Mesodermal cell (in vitro differentiated cells): ENCODE results near the gene PNPLA7.
"Not testable (repeated sequence)": the region's sequence is repeated elsewhere in the genome, so short reads cannot be mapped to it uniquely, and the experiment has no call there.

Source experiments
- H3K27ac ChIP-seq: 2 replicates; pipeline ENCODE4 v1.7.0; 2013; ENCODE audit warnings: mild to moderate bottlenecking, low read depth, low read length, moderate library complexity; ENCODE audit not compliant: severe bottlenecking
- H3K36me3 ChIP-seq: 2 replicates; pipeline ENCODE4 v1.7.1; 2013; ENCODE audit warnings: mild to moderate bottlenecking, low read length, moderate library complexity; ENCODE audit not compliant: control insufficient read depth, insufficient read depth
- H3K4me1 ChIP-seq: one replicate; pipeline ENCODE4 v1.7.1; 2013; ENCODE audit warnings: mild to moderate bottlenecking, low read length; ENCODE audit not compliant: insufficient read depth, control insufficient read depth, poor library complexity, severe bottlenecking
- H3K4me3 ChIP-seq: 2 replicates; pipeline ENCODE4 v1.7.0; 2013; ENCODE audit warnings: low read length, control low read depth, mild to moderate bottlenecking; ENCODE audit not compliant: insufficient read depth, poor library complexity, severe bottlenecking; ENCODE audit errors: extremely low read depth
- H3K9me3 ChIP-seq: 2 replicates; pipeline ENCODE4 v1.7.1; 2013; ENCODE audit warnings: mild to moderate bottlenecking, low read length, moderate library complexity; ENCODE audit not compliant: control insufficient read depth
- whole genome bisulfite sequencing, 2 experiments: methylation state at CpG; one replicate each; pipeline ENCODE4 v1.1.5; 2013; ENCODE audit warnings: missing lambda C conversion rate in 2 of 2; ENCODE audit not compliant: insufficient coverage in 2 of 2; 5-methylcytosine and 5-hydroxymethylcytosine counted together

The PNPLA7 gene

DNA sequence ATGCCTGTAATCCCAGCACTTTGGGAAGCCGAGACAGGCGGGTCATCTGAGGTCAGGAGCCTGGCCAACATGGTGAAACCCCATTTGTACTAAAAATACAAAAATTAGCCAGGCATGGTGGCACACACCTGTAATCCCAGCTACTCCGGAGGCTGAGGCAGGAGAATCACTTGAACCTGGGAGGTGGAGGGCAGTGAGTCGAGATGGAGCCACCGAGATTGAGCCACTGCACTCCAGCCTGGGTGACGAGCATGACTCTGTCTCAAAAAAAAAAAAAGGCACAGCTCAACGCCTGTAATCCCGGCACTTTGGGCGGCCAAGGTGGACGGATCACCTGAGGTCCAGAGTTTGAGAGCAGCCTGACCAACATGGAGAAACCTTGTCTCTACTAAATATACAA lies 3.5 kb upstream of the PNPLA7 start:
- H3K9me3 ChIP-seq, H3K4me3 ChIP-seq, H3K27ac ChIP-seq, H3K4me1 ChIP-seq: not testable (repeated sequence)
- WGBS, 2 experiments, result 91 to 93% methylated on average over 6 to 9 of the region's 10 CpGs
- H3K36me3 ChIP-seq, result peaks cover 55% of the 10 kb centered on the region

DNA sequence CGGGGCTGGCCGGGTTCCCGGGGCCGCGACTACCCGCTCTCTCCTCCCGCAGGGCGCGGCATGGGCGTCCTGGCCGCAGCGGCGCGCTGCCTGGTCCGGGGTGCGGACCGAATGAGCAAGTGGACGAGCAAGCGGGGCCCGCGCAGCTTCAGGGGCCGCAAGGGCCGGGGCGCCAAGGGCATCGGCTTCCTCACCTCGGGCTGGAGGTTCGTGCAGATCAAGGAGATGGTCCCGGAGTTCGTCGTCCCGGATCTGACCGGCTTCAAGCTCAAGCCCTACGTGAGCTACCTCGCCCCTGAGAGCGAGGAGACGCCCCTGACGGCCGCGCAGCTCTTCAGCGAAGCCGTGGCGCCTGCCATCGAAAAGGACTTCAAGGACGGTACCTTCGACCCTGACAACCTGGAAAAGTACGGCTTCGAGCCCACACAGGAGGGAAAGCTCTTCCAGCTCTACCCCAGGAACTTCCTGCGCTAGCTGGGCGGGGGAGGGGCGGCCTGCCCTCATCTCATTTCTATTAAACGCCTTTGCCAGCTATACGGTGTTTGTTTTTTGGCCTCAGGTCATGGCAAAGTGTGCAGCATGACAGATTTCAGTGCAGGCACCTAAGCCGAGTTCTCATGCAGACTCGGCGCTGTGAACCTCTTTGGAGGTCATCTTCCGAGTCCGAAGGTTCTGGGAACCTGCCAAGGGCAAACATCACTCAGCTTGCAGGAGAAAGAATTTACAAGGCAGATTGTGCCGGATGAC lies 2.0 kb upstream of the PNPLA7 start:
- H3K4me3 ChIP-seq, result peak overlapping the region; percentile 68
- peaks cover 42% of the 10 kb centered on the region for H3K36me3 ChIP-seq
- H3K4me1 ChIP-seq, result peaks cover 4% of the 10 kb centered on the region
- peak overlapping the region; percentile 49 for H3K27ac ChIP-seq
- no peaks in the 10 kb centered on the region for H3K9me3 ChIP-seq
- 16% methylated on average over 45 to 48 of the region's 58 CpGs for WGBS, 2 experiments

- H3K4me3 ChIP-seq, result peak within 1 kb of the TSS; percentile 68
- H3K4me1 ChIP-seq, result peaks cover 4% of the 10 kb centered on the region
- H3K9me3 ChIP-seq, result no peaks in the 10 kb centered on the region
- H3K36me3 ChIP-seq, result peaks cover 34% of the 10 kb centered on the region
- WGBS, 2 experiments, result 0% methylated on average over 54 to 72 of the region's 106 CpGs
- peak within 1 kb of the TSS; percentile 59 for H3K27ac ChIP-seq
These were observed 1.2 kb upstream of the PNPLA7 start, which contains the start of gene MRPL41 for GRCh38 chr9:137551264-137552021. Gene MRPL41, plus strand, starts transcription at chr9:137551879. Its CDS starts 203 bp downstream, at chr9:137552082.

DNA sequence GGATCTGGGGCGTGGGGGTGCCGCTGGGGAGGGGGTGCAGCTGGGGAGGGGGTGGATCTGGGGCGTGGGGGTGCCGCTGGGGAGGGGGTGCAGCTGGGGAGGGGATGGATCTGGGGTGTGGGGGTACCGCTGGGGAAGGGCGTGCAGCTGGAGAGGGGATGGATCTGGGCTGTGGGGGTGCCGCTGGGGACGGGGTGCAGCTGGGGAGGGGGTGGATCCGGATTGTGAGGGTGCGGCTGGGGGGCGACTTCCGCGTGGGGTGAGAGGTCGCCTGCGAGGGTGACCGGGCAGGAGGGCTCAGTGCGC lies 709 bp upstream of the PNPLA7 start:
- not testable (repeated sequence) for H3K4me1 ChIP-seq, H3K9me3 ChIP-seq
- Histone ChIP-seq H3K27ac (peak overlapping the region; percentile 59), H3K4me3 (peak overlapping the region; percentile 54), H3K36me3 (peaks cover 29% of the 10 kb centered on the region)
- 6 to 7% methylated on average over 3 to 7 of the region's 17 CpGs for WGBS, 2 experiments

DNA sequence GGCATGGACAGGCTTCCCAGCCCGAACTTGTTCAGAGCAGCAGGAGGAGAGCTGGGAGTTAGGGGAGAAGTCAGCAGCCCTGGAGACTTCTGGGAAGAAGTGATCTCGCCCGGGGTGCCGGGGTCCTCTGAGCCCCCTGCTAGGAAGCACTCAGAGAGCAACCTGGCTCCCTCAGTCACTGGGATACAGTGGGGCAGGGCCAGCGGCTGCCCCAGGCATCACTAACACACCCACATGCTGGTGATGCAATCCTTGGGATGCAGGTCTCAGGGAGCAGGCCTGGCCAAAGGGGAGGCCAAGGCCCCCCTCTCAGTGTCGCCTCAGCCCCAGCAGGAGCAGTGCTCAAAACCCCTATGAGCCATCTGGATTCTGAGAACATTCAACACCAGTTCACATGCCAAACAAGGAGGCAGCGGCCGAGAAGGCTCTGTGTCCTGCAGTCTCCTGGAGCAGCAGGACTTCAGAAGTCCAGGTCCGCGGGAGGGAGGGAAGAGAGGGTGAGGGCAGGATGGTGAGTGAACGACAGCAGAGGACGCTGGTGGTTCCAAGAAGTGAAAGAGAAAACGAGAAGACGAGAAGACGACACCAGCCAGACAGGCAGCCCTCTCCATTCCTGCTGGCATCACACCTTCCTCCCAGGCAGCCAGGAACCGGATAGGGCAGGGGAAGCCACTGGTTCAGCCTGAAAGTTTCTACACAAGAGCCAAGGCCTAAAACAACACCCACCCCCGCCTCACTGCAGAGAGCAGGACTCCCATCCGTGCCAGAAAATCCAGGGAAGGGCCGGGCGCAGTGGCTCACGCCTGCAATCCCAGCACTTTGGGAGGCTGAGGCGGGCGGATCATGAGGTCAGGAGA lies 2.3 kb downstream of the PNPLA7 start:
- Histone ChIP-seq H3K27ac (no peak overlapping the region), H3K36me3 (peaks cover 4% of the 10 kb centered on the region), H3K4me3 (no peak overlapping the region), H3K4me1 (peaks cover 7% of the 10 kb centered on the region), H3K9me3 (peaks cover 6% of the 10 kb centered on the region)
- 91 to 97% methylated on average over 11 to 22 of the region's 23 CpGs for WGBS, 2 experiments

DNA sequence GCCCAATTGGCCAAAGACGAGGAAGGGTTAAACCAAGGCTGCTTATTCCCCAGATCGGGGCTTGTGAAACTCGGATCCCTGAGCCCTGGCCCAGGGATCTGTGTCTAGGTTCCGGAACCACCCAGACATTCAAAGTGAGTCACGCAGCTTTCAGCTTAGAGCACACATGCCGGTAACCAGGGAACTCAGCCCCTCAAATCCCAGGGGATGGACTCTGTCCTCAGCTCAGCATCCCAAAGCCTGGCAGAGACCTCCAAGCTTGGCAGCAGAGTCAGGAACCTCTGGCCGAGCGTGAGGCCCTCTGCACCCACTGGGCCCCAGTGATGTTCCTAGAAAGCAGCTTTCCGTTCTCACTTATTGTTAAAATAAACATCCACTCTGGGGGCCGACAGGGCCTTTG lies 5.1 kb downstream of the PNPLA7 start:
- WGBS, 2 experiments, result 92 to 94% methylated on average over 8 to 9 of the region's 10 CpGs
- H3K36me3 ChIP-seq, result no peaks in the 10 kb centered on the region
- no peak overlapping the region for H3K4me3 ChIP-seq
- H3K9me3 ChIP-seq, result peaks cover 6% of the 10 kb centered on the region
- no peak overlapping the region for H3K27ac ChIP-seq
- peaks cover 15% of the 10 kb centered on the region for H3K4me1 ChIP-seq

DNA sequence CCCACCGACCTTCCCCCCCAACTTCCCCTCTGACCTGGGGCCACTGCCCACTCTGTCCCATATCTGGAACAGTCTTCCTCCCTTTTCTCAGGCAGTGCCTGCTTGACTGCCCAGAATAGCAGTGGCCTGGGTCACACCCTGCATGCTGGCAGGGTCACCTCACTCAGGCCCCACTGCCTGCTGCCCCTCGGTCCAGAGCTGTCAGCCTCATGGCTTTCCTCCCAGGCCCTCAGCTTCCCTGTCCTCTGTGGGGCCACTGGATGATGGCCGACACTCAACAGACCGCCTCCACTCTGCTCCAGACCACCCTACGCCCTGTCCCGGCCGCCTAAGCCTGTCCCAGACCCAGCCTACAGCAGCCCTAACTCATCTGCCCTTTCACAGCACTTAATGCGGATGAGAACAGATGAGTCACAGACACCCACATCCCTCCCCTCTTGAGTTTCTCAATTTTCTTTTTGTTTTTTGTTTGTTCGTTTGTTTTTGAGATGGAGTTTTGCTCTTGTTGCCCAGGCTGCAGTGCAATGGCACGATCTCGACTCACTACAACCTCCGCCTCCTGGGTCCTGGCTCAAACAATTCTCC lies 5.9 kb downstream of the PNPLA7 start:
- WGBS, 2 experiments, result 88 to 93% methylated on average over 8 to 10 of the region's 12 CpGs
- H3K4me1 ChIP-seq, result peaks cover 15% of the 10 kb centered on the region
- H3K36me3 ChIP-seq, result no peaks in the 10 kb centered on the region
- no peak overlapping the region for H3K4me3 ChIP-seq
- peaks cover 6% of the 10 kb centered on the region for H3K9me3 ChIP-seq
- H3K27ac ChIP-seq, result no peak overlapping the region

DNA sequence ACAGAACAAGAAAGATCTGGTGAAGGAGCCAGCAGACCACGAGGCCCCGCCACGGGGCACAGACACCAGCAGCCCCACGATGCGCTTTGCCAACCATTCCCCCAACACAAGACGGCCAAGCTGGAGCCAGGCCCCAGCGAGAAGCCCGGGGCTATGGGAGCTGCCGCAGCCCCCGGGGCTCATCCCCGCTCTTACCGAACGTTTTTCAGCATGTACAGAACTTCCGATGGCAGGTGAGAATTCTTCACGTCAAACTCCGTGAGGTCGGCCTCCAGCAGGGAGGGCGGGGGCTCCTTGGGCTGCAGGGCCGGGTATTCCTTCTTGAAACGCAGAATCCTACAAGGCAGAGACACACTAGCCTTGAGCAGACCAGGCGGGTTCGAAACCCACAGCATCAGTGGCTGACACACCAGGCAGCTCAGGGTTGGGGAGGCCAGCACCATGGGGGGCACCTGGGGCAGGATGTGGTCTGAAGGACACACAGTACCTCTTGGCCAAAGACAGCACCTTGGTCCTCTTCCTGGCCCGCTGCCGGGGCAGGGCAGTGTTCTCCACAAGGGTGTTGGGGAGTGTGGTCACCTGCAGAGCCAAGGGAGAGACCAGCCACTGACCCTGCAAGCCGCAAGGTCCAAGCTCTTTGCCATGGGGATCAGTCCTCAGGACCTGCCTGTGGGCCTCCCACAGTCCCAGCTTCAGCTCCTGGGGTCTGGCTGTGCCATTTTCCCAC lies 6.8 kb downstream of the PNPLA7 start:
- Histone ChIP-seq H3K27ac (no peak overlapping the region), H3K36me3 (no peaks in the 10 kb centered on the region), H3K4me1 (peaks cover 15% of the 10 kb centered on the region), H3K4me3 (no peak overlapping the region), H3K9me3 (peaks cover 6% of the 10 kb centered on the region)
- WGBS, 2 experiments, result 95 to 96% methylated on average over 19 to 25 of the region's 25 CpGs

DNA sequence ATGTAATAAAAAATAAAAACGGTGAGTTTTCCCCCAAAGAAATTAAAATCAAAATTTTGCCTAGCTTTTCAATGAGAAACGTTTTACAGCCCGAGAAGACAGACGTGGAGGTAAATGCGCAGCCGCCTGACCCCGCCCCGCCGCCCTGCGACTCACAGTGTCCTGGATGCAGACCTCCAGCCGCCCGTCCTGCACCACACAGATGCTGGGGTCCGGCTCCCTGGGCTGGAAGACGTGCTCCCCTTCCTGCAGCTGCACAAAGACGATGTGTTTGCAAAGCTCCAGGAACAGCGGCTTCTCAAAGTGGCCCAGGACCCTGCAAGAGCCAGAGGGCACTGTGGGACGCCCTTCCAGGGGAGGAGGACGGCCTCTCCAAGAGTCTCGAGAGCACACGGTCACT lies 7.7 kb downstream of the PNPLA7 start:
- WGBS, 2 experiments, result 93 to 95% methylated on average over 19 of the region's 20 CpGs
- peaks cover 15% of the 10 kb centered on the region for H3K4me1 ChIP-seq
- H3K9me3 ChIP-seq, result peaks cover 6% of the 10 kb centered on the region
- no peaks in the 10 kb centered on the region for H3K36me3 ChIP-seq
- no peak overlapping the region for H3K27ac ChIP-seq
- no peak overlapping the region for H3K4me3 ChIP-seq

- Histone ChIP-seq H3K4me3 (no peak overlapping the region), H3K4me1 (peaks cover 15% of the 10 kb centered on the region), H3K36me3 (no peaks in the 10 kb centered on the region), H3K27ac (no peak overlapping the region), H3K9me3 (no peaks in the 10 kb centered on the region)
- 91 to 95% methylated on average over 18 of the region's 18 CpGs for WGBS, 2 experiments
These were observed 9.7 kb downstream of the PNPLA7 start for GRCh38 chr9:137540536-137540935.
